Vagina (tissue), 2 donors: ENCODE data around the gene EDAR. TPM values are rescaled to one million over a fixed set of nuclear protein-coding genes. Genes with fewer than 3 reads are reported as not detected.

Experiments
- DNase-seq, 2 donors: peaks; one replicate each; pipeline ENCODE4 v3.0.0-alpha.2; 2017; ENCODE audit errors: extremely low spot score in 2 of 2
- H3K27ac ChIP-seq: fragments of 200-600 bp; sonication (generic); one replicate; pipeline ENCODE4 v1.5.1; 2019
- H3K27me3 ChIP-seq: fragments of 200-600 bp; sonication (generic); one replicate; pipeline ENCODE4 v1.5.1; 2019
- H3K36me3 ChIP-seq, 2 donors: fragments of 200-600 bp; sonication (generic); one replicate each; pipeline ENCODE4 v1.5.1; 2017 to 2019
- H3K4me1 ChIP-seq: fragments of 200-600 bp; sonication (generic); one replicate; pipeline ENCODE4 v1.5.1; 2019
- H3K4me3 ChIP-seq, 2 donors: fragments of 200-600 bp; sonication (generic); 1 replicate in 1 of 2; 2 replicates in 1 of 2; pipeline ENCODE4 v1.5.1; 2016 to 2019
- H3K9me3 ChIP-seq: fragments of 200-600 bp; sonication (generic); one replicate; pipeline ENCODE4 v1.5.1; 2019
- CTCF ChIP-seq, 3 experiments: fragments of 450-650 bp in 2 of 3; fragments of 200-600 bp in 1 of 3; sonication (generic) in 1 of 3; IDR thresholded peaks; one replicate each; pipeline ENCODE4 v1.5.1; 2017 to 2019; ENCODE audit warnings: antibody characterized with exemption in 3 of 3, mild to moderate bottlenecking in 2 of 3, moderate library complexity in 2 of 3
- POLR2A ChIP-seq, 2 donors: fragments of 450-650 bp; IDR thresholded peaks; one replicate each; pipeline ENCODE4 v1.6.1; 2017; ENCODE audit warnings: antibody characterized with exemption in 2 of 2, mild to moderate bottlenecking in 2 of 2, moderate library complexity in 2 of 2
- POLR2AphosphoS5 ChIP-seq, 2 donors: sonication (generic); formaldehyde crosslinking; IDR thresholded peaks; one replicate each; pipeline ENCODE4 v1.9.0; 2017; ENCODE audit warnings: antibody characterized with exemption in 2 of 2, mild to moderate bottlenecking in 2 of 2, low read depth in 1 of 2; ENCODE audit not compliant: insufficient read depth in 1 of 2
- intact Hi-C: fragments of 100-400 bp; cut with DNase I; formaldehyde crosslinking; loops from one replicate; pipeline ENCODE4 v1.15.1; 2023
- total RNA-seq: library from RNA; depleted of rRNA; stranded (reverse); fragments of >200 nt; gene quantifications from one replicate; pipeline ENCODE4 v1.2.3, GENCODE V29; 2016

EDAR gene
- total RNA-seq, 1 donor from 2014 or later, result 0.74 TPM

GRCh38 chr2:108894766-108895165, 94.3 kb downstream of the EDAR start:
- Histone ChIP-seq H3K4me3 (no peak overlapping the region), H3K4me1 (no peaks in the 10 kb centered on the region), H3K9me3 (peaks cover 4% of the 10 kb centered on the region), H3K27me3 (no peaks in the 10 kb centered on the region), H3K27ac (no peak overlapping the region), H3K36me3 (no peaks in the 10 kb centered on the region)
- TF ChIP-seq CTCF (IDR thresholded peaks at IDR 0.05) (no peak), POLR2A (IDR thresholded peaks at IDR 0.05) (no peak), POLR2AphosphoS5 (IDR thresholded peaks at IDR 0.05; ENCODE audit: insufficient read depth in 1 of 2, low read depth in 1 of 2) (no peak)
- no peak for DNase-seq
- intact Hi-C loops, result no loop called here

- Histone ChIP-seq H3K4me1 (no peaks in the 10 kb centered on the region), H3K27ac (no peak overlapping the region), H3K27me3 (no peaks in the 10 kb centered on the region), H3K9me3 (peaks cover 4% of the 10 kb centered on the region), H3K4me3 (no peak overlapping the region), H3K36me3 (no peaks in the 10 kb centered on the region)
- TF ChIP-seq POLR2AphosphoS5 (IDR thresholded peaks at IDR 0.05; ENCODE audit: insufficient read depth in 1 of 2, low read depth in 1 of 2), result no peak
- TF ChIP-seq CTCF (IDR thresholded peaks at IDR 0.05), result no peak
- TF ChIP-seq POLR2A (IDR thresholded peaks at IDR 0.05), result no peak
- intact Hi-C loops, result no loop called here
- DNase-seq, result no peak
These were observed 95.7 kb downstream of the EDAR start for GRCh38 chr2:108893277-108893676.

- Histone ChIP-seq H3K4me1 (no peaks in the 10 kb centered on the region), H3K27me3 (no peaks in the 10 kb centered on the region), H3K36me3 (no peaks in the 10 kb centered on the region), H3K9me3 (peaks cover 4% of the 10 kb centered on the region), H3K27ac (no peak overlapping the region), H3K4me3 (no peak overlapping the region)
- intact Hi-C loops, result no loop called here
- no peak for DNase-seq
- TF ChIP-seq POLR2A (IDR thresholded peaks at IDR 0.05), result no peak
- no peak for TF ChIP-seq POLR2AphosphoS5 (IDR thresholded peaks at IDR 0.05; ENCODE audit: insufficient read depth in 1 of 2, low read depth in 1 of 2)
- no peak for TF ChIP-seq CTCF (IDR thresholded peaks at IDR 0.05)
These were observed 99.1 kb downstream of the EDAR start for GRCh38 chr2:108889907-108890306.

- no peak overlapping the region for H3K4me3 ChIP-seq
- no peaks in the 10 kb centered on the region for H3K27me3 ChIP-seq
- H3K9me3 ChIP-seq, result no peaks in the 10 kb centered on the region
- H3K27ac ChIP-seq, result no peak overlapping the region
- intact Hi-C loops, result no loop called here
- no peaks in the 10 kb centered on the region for H3K36me3 ChIP-seq
- no peak for DNase-seq
- H3K4me1 ChIP-seq, result no peaks in the 10 kb centered on the region
- TF ChIP-seq CTCF (IDR thresholded peaks at IDR 0.05) (no peak), POLR2AphosphoS5 (IDR thresholded peaks at IDR 0.05; ENCODE audit: insufficient read depth in 1 of 2, low read depth in 1 of 2) (no peak), POLR2A (IDR thresholded peaks at IDR 0.05) (no peak)
These were observed 104.4 kb downstream of the EDAR start for GRCh38 chr2:108884619-108885018.

- H3K27me3 ChIP-seq, result no peaks in the 10 kb centered on the region
- no peaks in the 10 kb centered on the region for H3K36me3 ChIP-seq
- no peak for DNase-seq
- H3K27ac ChIP-seq, result no peak overlapping the region
- H3K4me1 ChIP-seq, result no peaks in the 10 kb centered on the region
- TF ChIP-seq POLR2AphosphoS5 (IDR thresholded peaks at IDR 0.05; ENCODE audit: insufficient read depth in 1 of 2, low read depth in 1 of 2) (no peak), CTCF (IDR thresholded peaks at IDR 0.05) (no peak), POLR2A (IDR thresholded peaks at IDR 0.05) (no peak)
- intact Hi-C loops, result no loop called here
- H3K9me3 ChIP-seq, result no peaks in the 10 kb centered on the region
- no peak overlapping the region for H3K4me3 ChIP-seq
These were observed 110.7 kb downstream of the EDAR start for GRCh38 chr2:108878276-108878675.
